Kasumi-1 (cell line): Measurements from ENCODE around the gene GLCE.

Experiments
- DNase-seq, 2 experiments: peaks; one replicate each; lab custom pipeline; 2025; lab: John Stamatoyannopoulos, UW

GLCE gene

GRCh38 chr15:69320977-69321554 lies 160.6 kb downstream of the GLCE start:
- no peak for DNase-seq
